Measurements from ENCODE around the gene NRN1. TPM values are rescaled to one million over a fixed set of nuclear protein-coding genes. Genes with fewer than 3 reads are reported as not detected.

The NRN1 gene
- polyA plus RNA-seq, 1 of the 3 experiments (the other 2 are of a cell fraction) = 8.9 TPM

DNA sequence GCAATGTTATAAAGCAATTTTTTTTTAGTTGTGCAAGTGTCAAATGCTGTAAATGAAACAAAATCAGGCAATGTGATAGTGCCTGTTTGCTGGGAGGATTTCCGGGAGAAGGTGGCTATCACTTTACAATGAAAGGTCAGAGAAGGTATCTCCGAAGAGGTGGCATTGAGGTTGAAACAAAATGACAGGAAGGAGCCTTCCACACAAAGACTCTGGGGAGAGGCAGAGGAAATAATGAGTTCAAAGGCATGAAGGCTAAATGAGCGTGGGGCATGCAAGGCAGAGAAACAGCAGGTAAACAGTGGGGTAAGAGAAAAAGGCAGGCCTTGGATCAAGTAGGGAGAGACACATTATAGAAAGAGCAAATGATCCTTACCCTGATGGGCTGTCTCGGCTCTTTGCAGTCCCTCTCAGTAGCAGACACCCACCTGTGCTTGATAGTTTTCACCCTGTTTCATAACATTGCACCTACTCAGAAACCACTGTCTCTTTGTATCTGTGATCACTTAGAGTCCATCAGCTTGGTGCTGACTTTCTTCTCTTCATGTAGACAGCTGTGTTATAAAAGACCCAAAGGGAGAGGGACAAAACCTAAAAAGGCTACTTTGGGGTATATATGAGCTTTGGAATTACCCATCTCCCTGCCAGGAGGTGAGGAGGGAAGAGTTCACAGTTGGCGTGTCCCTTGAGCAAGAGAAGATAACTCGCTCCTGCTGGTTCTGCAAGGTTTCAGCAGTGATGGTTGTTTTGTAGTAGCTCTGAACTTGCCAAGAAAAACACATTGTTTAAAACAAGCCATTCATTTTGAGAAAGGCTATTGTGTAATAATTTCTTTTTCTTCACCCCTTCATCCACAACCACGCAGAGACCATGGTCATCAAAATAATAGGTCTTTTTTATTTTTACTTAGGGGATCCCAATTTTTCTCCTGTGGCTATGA lies 22.3 kb downstream of the NRN1 start:
- 40% methylated on average over 7 of the region's 7 CpGs for WGBS (ENCODE audit: low lambda C conversion rate)
- Histone ChIP-seq H3K4me2 (no peak overlapping the region), H4K20me1 (ENCODE audit: insufficient read depth) (no peaks in the 10 kb centered on the region), H3K4me1 (ENCODE audit: control insufficient read depth in 1 of 2, insufficient read depth in 2 of 2, low read depth in 1 of 2, low read length in 1 of 2) (peaks cover 0 to 5% of the 10 kb centered on the region in 2 experiments; a peak in 1 of 4 replicates), H3K36me3 (replicated peaks in 1 of 2; ENCODE audit: control insufficient read depth in 1 of 2, insufficient read depth in 2 of 2, low read length in 1 of 2) (no peaks in the 10 kb centered on the region), H2AFZ (ENCODE audit: low read depth) (no peak overlapping the region), H3K79me2 (ENCODE audit: insufficient read depth) (no peaks in the 10 kb centered on the region), H3F3A (replicated peaks; ENCODE audit: insufficient read depth) (peaks cover 10% of the 10 kb centered on the region), H3K4me3 (ENCODE audit: low read depth in 2 of 2, low read length in 1 of 2) (no peak overlapping the region), H3K9ac (no peak overlapping the region), H3K27ac (ENCODE audit: low read depth in 2 of 2, low read length in 1 of 2) (no peak overlapping the region), H3K9me2 (no peaks in the 10 kb centered on the region), H3K9me3 (0 out of 2 replicates have a peak, but pooled peaks cover 4% of the 10 kb centered on the region), H3K27me3 (ENCODE audit: insufficient read depth) (peaks cover 22% of the 10 kb centered on the region; the same call in 1 of the 2 replicates)
- ChIA-PET CTCF (interaction anchor here (0.6 kb wide), 1 partner anchor 692 kb away, joined by 3 read pairs; no protein-coding TSS in a partner anchor), POLR2A (no interaction called here)
- TF ChIP-seq NRF1 (IDR thresholded peaks at IDR 0.05; ENCODE audit: low read depth, low read length) (no peak), MEF2A (IDR thresholded peaks at IDR 0.05; ENCODE audit: borderline replicate concordance, low read depth) (no peak), SIN3A (IDR thresholded peaks at IDR 0.05; ENCODE audit: borderline replicate concordance, low read depth, low read length) (no peak), POLR2AphosphoS5 (IDR thresholded peaks at IDR 0.05; ENCODE audit: low read depth, low read length) (no peak), YY1 (IDR thresholded peaks at IDR 0.05; ENCODE audit: low read depth) (no peak), SMC3 (IDR thresholded peaks at IDR 0.05; ENCODE audit: low read depth, low read length) (no peak), TAF1 (IDR thresholded peaks at IDR 0.05; ENCODE audit: borderline replicate concordance, low read depth, low read length) (no peak), JUND (IDR thresholded peaks at IDR 0.05) (no peak), TEAD4 (IDR thresholded peaks at IDR 0.05; ENCODE audit: borderline replicate concordance, insufficient read depth) (no peak), RCOR1 (IDR thresholded peaks at IDR 0.05; ENCODE audit: low read length) (no peak)
- TF ChIP-seq, protein P1, sequence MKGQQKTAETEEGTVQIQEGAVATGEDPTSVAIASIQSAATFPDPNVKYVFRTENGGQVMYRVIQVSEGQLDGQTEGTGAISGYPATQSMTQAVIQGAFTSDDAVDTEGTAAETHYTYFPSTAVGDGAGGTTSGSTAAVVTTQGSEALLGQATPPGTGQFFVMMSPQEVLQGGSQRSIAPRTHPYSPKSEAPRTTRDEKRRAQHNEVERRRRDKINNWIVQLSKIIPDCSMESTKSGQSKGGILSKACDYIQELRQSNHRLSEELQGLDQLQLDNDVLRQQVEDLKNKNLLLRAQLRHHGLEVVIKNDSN (IDR thresholded peaks at IDR 0.05; ENCODE audit: borderline replicate concordance, low read depth) = no peak
- DNase-seq = no peak

DNA sequence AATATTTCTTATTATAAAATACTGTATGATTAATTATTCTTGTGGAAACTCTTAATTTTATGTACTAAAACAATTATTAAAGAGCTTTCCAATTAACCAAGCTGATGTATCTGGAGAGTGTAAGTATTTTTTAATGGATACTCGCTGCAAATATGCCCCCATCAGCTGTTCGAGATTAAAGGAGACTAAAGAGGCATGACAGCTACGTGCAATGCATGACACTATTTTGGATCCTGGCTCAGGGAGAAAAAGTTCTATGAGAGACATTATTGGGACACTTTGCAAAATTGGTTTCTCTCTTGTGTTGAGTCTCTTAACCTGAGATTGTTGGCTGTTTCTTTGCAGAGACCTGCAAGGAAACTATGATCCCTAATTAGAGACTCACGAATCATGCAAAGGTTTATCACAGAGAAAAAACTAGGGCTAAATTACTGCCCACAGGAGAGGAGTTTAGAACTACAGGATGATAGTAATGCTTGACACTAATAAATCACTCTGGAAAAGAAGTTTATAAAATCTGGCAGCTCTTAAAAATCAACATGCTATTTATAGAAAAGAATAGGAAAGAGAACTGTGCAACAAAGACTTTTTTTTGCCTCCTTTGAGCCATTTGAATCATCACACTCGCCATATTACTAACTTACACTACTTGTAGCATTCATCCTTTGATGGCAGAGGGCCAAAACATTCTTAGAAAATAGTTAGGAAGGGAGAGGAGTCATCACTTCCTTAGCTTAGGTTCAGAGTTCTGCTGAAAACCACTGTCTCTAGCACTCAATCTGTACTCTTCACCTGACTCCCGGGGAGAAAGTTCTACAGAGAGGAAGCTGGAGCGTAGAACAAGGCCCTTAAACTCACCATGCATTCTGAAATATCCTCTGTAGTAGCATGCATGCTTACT lies 25.3 kb downstream of the NRN1 start:
- H3K27me3 ChIP-seq (ENCODE audit: insufficient read depth) = peaks cover 22% of the 10 kb centered on the region; the same call in 1 of the 2 replicates
- no peaks in the 10 kb centered on the region for H3K79me2 ChIP-seq (ENCODE audit: insufficient read depth)
- ChIA-PET CTCF (interaction anchor here (2.1 kb wide), 1 partner anchor 510 kb away, joined by 5 read pairs; no protein-coding TSS in a partner anchor), POLR2A (no interaction called here)
- no peak overlapping the region for H2AFZ ChIP-seq (ENCODE audit: low read depth)
- no peaks in the 10 kb centered on the region for H3K9me3 ChIP-seq
- H3K9me2 ChIP-seq = no peaks in the 10 kb centered on the region
- no peak overlapping the region for H3K4me2 ChIP-seq
- H3K4me3 ChIP-seq (ENCODE audit: low read depth in 2 of 2, low read length in 1 of 2) = no peak overlapping the region
- TF ChIP-seq GATA2 (CRISPR knock-in tag; IDR thresholded peaks at IDR 0.05) = no peak
- TF ChIP-seq RXRA (IDR thresholded peaks at IDR 0.05; ENCODE audit: borderline replicate concordance, low read depth) = peak; percentile 69; the same call in 1 of the 2 replicates
- peak; percentile 45 for TF ChIP-seq JUND (IDR thresholded peaks at IDR 0.05)
- TF ChIP-seq YY1 (IDR thresholded peaks at IDR 0.05; ENCODE audit: low read depth) = peak; percentile 29; the same call in 1 of the 2 replicates
- TF ChIP-seq TCF12 (IDR thresholded peaks at IDR 0.05) = peak; percentile 66
- TF ChIP-seq, protein P2, sequence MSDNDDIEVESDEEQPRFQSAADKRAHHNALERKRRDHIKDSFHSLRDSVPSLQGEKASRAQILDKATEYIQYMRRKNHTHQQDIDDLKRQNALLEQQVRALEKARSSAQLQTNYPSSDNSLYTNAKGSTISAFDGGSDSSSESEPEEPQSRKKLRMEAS (IDR thresholded peaks at IDR 0.05; ENCODE audit: low read depth) = 0 out of 2 replicates have a peak, but pooled peaks have one; percentile 11
- TF ChIP-seq NFIC (IDR thresholded peaks at IDR 0.05; ENCODE audit: borderline replicate concordance) = peak; percentile 96
- no peak for TF ChIP-seq CHD2 (IDR thresholded peaks at IDR 0.05; ENCODE audit: low read length, partially characterized antibody)
- TF ChIP-seq, protein P3, sequence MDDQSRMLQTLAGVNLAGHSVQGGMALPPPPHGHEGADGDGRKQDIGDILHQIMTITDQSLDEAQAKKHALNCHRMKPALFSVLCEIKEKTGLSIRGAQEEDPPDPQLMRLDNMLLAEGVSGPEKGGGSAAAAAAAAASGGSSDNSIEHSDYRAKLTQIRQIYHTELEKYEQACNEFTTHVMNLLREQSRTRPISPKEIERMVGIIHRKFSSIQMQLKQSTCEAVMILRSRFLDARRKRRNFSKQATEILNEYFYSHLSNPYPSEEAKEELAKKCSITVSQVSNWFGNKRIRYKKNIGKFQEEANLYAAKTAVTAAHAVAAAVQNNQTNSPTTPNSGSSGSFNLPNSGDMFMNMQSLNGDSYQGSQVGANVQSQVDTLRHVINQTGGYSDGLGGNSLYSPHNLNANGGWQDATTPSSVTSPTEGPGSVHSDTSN (IDR thresholded peaks at IDR 0.05) = 0 out of 2 replicates have a peak, but pooled peaks have one; percentile 13
- peak; percentile 44; the same call in 1 of the 2 replicates for TF ChIP-seq FOSL2 (IDR thresholded peaks at IDR 0.05; ENCODE audit: borderline replicate concordance, low read depth)
- TF ChIP-seq RAD21 (IDR thresholded peaks at IDR 0.05; ENCODE audit: low read length) = no peak
- TF ChIP-seq MEF2A (IDR thresholded peaks at IDR 0.05; ENCODE audit: borderline replicate concordance, low read depth) = peak; percentile 69
- no peaks in the 10 kb centered on the region for H3K36me3 ChIP-seq (replicated peaks in 1 of 2; ENCODE audit: control insufficient read depth in 1 of 2, insufficient read depth in 2 of 2, low read length in 1 of 2)
- H3K4me1 ChIP-seq (ENCODE audit: control insufficient read depth in 1 of 2, insufficient read depth in 2 of 2, low read depth in 1 of 2, low read length in 1 of 2) = peaks cover 0 to 5% of the 10 kb centered on the region in 2 experiments; a peak in 1 of 4 replicates
- no peaks in the 10 kb centered on the region for H4K20me1 ChIP-seq (ENCODE audit: insufficient read depth)
- H3F3A ChIP-seq (replicated peaks; ENCODE audit: insufficient read depth) = peaks cover 10% of the 10 kb centered on the region
- no peak for DNase-seq
- H3K27ac ChIP-seq (ENCODE audit: low read depth in 2 of 2, low read length in 1 of 2) = no peak overlapping the region
- WGBS (ENCODE audit: low lambda C conversion rate) = 23% methylated on average over 7 of the region's 7 CpGs
- H3K9ac ChIP-seq = no peak overlapping the region

Data from SK-N-SH (cell line).